PC-3 (cell line): ENCODE data around the gene OR6X1.
"Not testable (repeated sequence)": the region's sequence is repeated elsewhere in the genome, so short reads cannot be mapped to it uniquely, and the experiment has no call there.

Experiments
- EZH2 ChIP-seq: fragments of 300-600 bp; sonication (generic); IDR thresholded peaks from one replicate; pipeline ENCODE4 v1.6.1; 2017; ENCODE audit warnings: antibody characterized with exemption, mild to moderate bottlenecking, low read length; ENCODE audit not compliant: unreplicated experiment
- EZH2phosphoT487 ChIP-seq: fragments of 300-600 bp; sonication (generic); IDR thresholded peaks from 2 replicates; pipeline ENCODE4 v1.6.1; 2018; ENCODE audit warnings: mild to moderate bottlenecking, antibody characterized with exemption, low read length, borderline replicate concordance
- TF ChIP-seq, protein P1 (sequence below): fragments of 300-600 bp; sonication (generic); conservative IDR thresholded peaks from 2 replicates; pipeline ENCODE4 v1.5.1; 2017; ENCODE audit warnings: antibody characterized with exemption, low read depth, mild to moderate bottlenecking, low read length

GRCh38 chr11:123748349-123748748 is 6.0 kb downstream of the OR6X1 start:
- not testable (repeated sequence) for TF ChIP-seq EZH2, EZH2phosphoT487
- TF ChIP-seq, protein P1, sequence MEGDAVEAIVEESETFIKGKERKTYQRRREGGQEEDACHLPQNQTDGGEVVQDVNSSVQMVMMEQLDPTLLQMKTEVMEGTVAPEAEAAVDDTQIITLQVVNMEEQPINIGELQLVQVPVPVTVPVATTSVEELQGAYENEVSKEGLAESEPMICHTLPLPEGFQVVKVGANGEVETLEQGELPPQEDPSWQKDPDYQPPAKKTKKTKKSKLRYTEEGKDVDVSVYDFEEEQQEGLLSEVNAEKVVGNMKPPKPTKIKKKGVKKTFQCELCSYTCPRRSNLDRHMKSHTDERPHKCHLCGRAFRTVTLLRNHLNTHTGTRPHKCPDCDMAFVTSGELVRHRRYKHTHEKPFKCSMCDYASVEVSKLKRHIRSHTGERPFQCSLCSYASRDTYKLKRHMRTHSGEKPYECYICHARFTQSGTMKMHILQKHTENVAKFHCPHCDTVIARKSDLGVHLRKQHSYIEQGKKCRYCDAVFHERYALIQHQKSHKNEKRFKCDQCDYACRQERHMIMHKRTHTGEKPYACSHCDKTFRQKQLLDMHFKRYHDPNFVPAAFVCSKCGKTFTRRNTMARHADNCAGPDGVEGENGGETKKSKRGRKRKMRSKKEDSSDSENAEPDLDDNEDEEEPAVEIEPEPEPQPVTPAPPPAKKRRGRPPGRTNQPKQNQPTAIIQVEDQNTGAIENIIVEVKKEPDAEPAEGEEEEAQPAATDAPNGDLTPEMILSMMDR, result not testable (repeated sequence)
